Ascending aorta (tissue), 2 donors: ENCODE results near the gene COL9A3. TPM values are rescaled to one million over a fixed set of nuclear protein-coding genes. Genes with fewer than 3 reads are reported as not detected.

ENCODE experiments used
- DNase-seq, 2 donors: peaks; one replicate each; pipeline ENCODE4 v3.0.0-alpha.2; 2019; ENCODE audit warnings: low spot score in 2 of 2
- H3K27ac ChIP-seq, 2 donors: fragments of 200-600 bp; sonication (generic); one replicate each; pipeline ENCODE4 v1.5.1; 2016 to 2017; ENCODE audit warnings: mild to moderate bottlenecking in 1 of 2
- H3K27me3 ChIP-seq: fragments of 200-600 bp; sonication (generic); one replicate; pipeline ENCODE4 v1.5.1; 2017
- H3K36me3 ChIP-seq, 2 donors: fragments of 200-600 bp; sonication (generic); one replicate each; pipeline ENCODE4 v1.5.1; 2016
- H3K4me1 ChIP-seq, 2 donors: fragments of 200-600 bp; sonication (generic); one replicate each; pipeline ENCODE4 v1.5.1; 2016 to 2017; ENCODE audit warnings: mild to moderate bottlenecking in 1 of 2
- H3K4me3 ChIP-seq, 2 donors: fragments of 200-600 bp; sonication (generic); one replicate each; pipeline ENCODE4 v1.5.1; 2016 to 2017; ENCODE audit warnings: mild to moderate bottlenecking in 1 of 2
- H3K9me3 ChIP-seq, 2 donors: fragments of 200-600 bp; sonication (generic); one replicate each; pipeline ENCODE4 v1.5.1; 2016
- CTCF ChIP-seq, 3 experiments: fragments of 200-600 bp in 2 of 3; fragments of 450-650 bp in 1 of 3; sonication (generic) in 2 of 3; IDR thresholded peaks; one replicate each; pipeline ENCODE4 v1.5.1; 2016 to 2019; ENCODE audit warnings: antibody characterized with exemption in 3 of 3, mild to moderate bottlenecking in 1 of 3, moderate library complexity in 1 of 3
- intact Hi-C: fragments of 100-400 bp; cut with DNase I; formaldehyde crosslinking; loops from one replicate; pipeline ENCODE4 v1.15.1; 2023
- total RNA-seq: library from RNA; depleted of rRNA; stranded (reverse); fragments of >200 nt; gene quantifications from one replicate; pipeline ENCODE4 v1.1.0, GENCODE V29; 2016

Gene COL9A3
- total RNA-seq, 1 donor from 2014 or later: 13.8 TPM

- no peak for TF ChIP-seq CTCF (IDR thresholded peaks at IDR 0.05)
- H3K27me3 ChIP-seq: no peaks in the 10 kb centered on the region
- no peak for DNase-seq
- H3K36me3 ChIP-seq: no peaks in the 10 kb centered on the region
- no peaks in the 10 kb centered on the region for H3K9me3 ChIP-seq
- H3K4me3 ChIP-seq: no peak overlapping the region
- H3K27ac ChIP-seq: no peak overlapping the region
- intact Hi-C loops: no loop called here
- H3K4me1 ChIP-seq: peaks cover 0 to 3% of the 10 kb centered on the region in 2 donors
Measured at GRCh38 chr20:62773845-62774714, 42.8 kb upstream of the COL9A3 start.

GRCh38 chr20:62774762-62775161 lies 42.1 kb upstream of the COL9A3 start:
- H3K4me3 ChIP-seq: no peak overlapping the region
- H3K27ac ChIP-seq: no peak overlapping the region
- H3K4me1 ChIP-seq: peaks cover 0 to 3% of the 10 kb centered on the region in 2 donors
- no peaks in the 10 kb centered on the region for H3K36me3 ChIP-seq
- intact Hi-C loops: no loop called here
- no peaks in the 10 kb centered on the region for H3K27me3 ChIP-seq
- no peak for TF ChIP-seq CTCF (IDR thresholded peaks at IDR 0.05)
- DNase-seq: no peak
- no peaks in the 10 kb centered on the region for H3K9me3 ChIP-seq

- H3K4me1 ChIP-seq: peaks cover 0 to 3% of the 10 kb centered on the region in 2 donors
- no peak overlapping the region for H3K27ac ChIP-seq
- H3K27me3 ChIP-seq: no peaks in the 10 kb centered on the region
- intact Hi-C loops: no loop called here
- no peak overlapping the region for H3K4me3 ChIP-seq
- no peak for TF ChIP-seq CTCF (IDR thresholded peaks at IDR 0.05)
- no peak for DNase-seq
- no peaks in the 10 kb centered on the region for H3K9me3 ChIP-seq
- H3K36me3 ChIP-seq: no peaks in the 10 kb centered on the region
Measured at GRCh38 chr20:62775206-62775605, 41.6 kb upstream of the COL9A3 start.

GRCh38 chr20:62776035-62776691 lies 40.7 kb upstream of the COL9A3 start:
- no peaks in the 10 kb centered on the region for H3K9me3 ChIP-seq
- no peak overlapping the region for H3K27ac ChIP-seq
- peaks cover 0 to 3% of the 10 kb centered on the region in 2 donors for H3K4me1 ChIP-seq
- no peak for DNase-seq
- TF ChIP-seq CTCF (IDR thresholded peaks at IDR 0.05): no peak
- no peak overlapping the region for H3K4me3 ChIP-seq
- intact Hi-C loops: no loop called here
- H3K27me3 ChIP-seq: no peaks in the 10 kb centered on the region
- no peaks in the 10 kb centered on the region for H3K36me3 ChIP-seq

GRCh38 chr20:62776692-62777527 lies 39.9 kb upstream of the COL9A3 start:
- Histone ChIP-seq H3K36me3 (no peaks in the 10 kb centered on the region), H3K4me1 (peaks cover 0 to 3% of the 10 kb centered on the region in 2 donors), H3K27ac (no peak overlapping the region), H3K4me3 (no peak overlapping the region), H3K9me3 (no peaks in the 10 kb centered on the region), H3K27me3 (no peaks in the 10 kb centered on the region)
- no peak for DNase-seq
- TF ChIP-seq CTCF (IDR thresholded peaks at IDR 0.05): no peak
- intact Hi-C loops: no loop called here
